Stomach smooth muscle (tissue), 2 donors: ENCODE results near the gene SAMMSON.

Experiments
- H3K27ac ChIP-seq: one replicate; pipeline ENCODE4 v1.7.0; 2013; ENCODE audit warnings: mild to moderate bottlenecking, low read length, inconsistent platforms
- H3K27me3 ChIP-seq, 2 donors: one replicate each; pipeline ENCODE4 v1.7.0; 2013; ENCODE audit warnings: low read length in 2 of 2; ENCODE audit not compliant: insufficient read depth in 2 of 2, control insufficient read depth in 1 of 2
- H3K36me3 ChIP-seq, 2 donors: one replicate each; pipeline ENCODE4 v1.7.0; 2013; ENCODE audit warnings: low read length in 2 of 2; ENCODE audit not compliant: control insufficient read depth in 2 of 2, insufficient read depth in 2 of 2
- H3K4me1 ChIP-seq: one replicate; pipeline ENCODE4 v1.7.0; 2013; ENCODE audit warnings: low read length; ENCODE audit not compliant: control insufficient read depth, insufficient read depth
- H3K4me3 ChIP-seq, 2 donors: one replicate each; pipeline ENCODE4 v1.7.0; 2013; ENCODE audit warnings: low read length in 2 of 2
- H3K9ac ChIP-seq, 2 donors: one replicate each; pipeline ENCODE4 v1.7.0; 2013; ENCODE audit warnings: low read length in 2 of 2, mild to moderate bottlenecking in 1 of 2
- H3K9me3 ChIP-seq, 2 donors: one replicate each; pipeline ENCODE4 v1.7.0; 2013; ENCODE audit warnings: low read length in 2 of 2; ENCODE audit not compliant: control insufficient read depth in 2 of 2
- donor health status: healthy.
- donor health status: Pancreatic carcinoma.

Gene SAMMSON

DNA sequence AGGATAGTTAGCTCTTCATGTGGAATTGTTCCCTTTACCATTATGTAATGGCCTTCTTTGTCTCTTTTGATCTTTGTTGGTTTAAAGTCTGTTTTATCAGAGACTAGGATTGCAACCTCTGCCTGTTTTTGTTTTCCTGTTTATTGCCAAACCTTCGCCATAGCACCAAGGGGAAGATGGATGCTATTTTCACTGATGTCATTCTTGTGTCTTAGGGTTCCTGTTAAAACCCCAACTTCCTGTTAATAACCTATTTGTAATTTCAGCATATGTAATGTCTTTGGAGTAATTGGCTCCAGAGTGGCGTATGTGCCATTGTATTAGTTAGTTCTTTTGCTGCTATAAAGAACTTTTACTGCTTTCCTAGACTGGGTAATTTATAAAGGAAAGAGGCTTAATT, 10.8 kb downstream of the SAMMSON start:
- no peak overlapping the region for H3K27ac ChIP-seq
- H3K36me3 ChIP-seq: no peaks in the 10 kb centered on the region
- H3K9ac ChIP-seq: no peak overlapping the region
- no peak overlapping the region for H3K4me3 ChIP-seq
- H3K9me3 ChIP-seq: no peaks in the 10 kb centered on the region
- no peaks in the 10 kb centered on the region for H3K27me3 ChIP-seq
- peaks cover 3% of the 10 kb centered on the region for H3K4me1 ChIP-seq

DNA sequence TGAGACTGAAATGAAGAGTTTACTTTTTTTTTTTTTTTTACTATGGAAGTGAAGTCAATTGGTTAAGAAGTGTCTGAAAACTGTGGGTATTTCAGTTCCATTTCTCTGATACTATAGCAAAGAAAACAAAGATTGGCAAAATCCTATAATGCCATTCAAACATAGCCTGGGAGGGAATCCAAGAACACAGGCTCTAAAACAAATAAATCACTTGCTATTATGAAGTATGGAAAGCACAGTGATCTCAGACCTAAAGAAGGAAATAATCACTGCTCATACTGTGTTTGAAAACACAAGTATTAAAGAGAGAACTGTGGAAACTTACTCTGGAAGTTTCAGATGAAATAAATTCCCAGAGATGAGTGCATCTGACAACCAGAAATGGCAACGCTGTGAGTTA, 12.0 kb downstream of the SAMMSON start:
- peaks cover 3% of the 10 kb centered on the region for H3K4me1 ChIP-seq
- H3K4me3 ChIP-seq: no peak overlapping the region
- no peak overlapping the region for H3K9ac ChIP-seq
- H3K36me3 ChIP-seq: no peaks in the 10 kb centered on the region
- H3K27ac ChIP-seq: no peak overlapping the region
- H3K9me3 ChIP-seq: no peaks in the 10 kb centered on the region
- H3K27me3 ChIP-seq: no peaks in the 10 kb centered on the region

DNA sequence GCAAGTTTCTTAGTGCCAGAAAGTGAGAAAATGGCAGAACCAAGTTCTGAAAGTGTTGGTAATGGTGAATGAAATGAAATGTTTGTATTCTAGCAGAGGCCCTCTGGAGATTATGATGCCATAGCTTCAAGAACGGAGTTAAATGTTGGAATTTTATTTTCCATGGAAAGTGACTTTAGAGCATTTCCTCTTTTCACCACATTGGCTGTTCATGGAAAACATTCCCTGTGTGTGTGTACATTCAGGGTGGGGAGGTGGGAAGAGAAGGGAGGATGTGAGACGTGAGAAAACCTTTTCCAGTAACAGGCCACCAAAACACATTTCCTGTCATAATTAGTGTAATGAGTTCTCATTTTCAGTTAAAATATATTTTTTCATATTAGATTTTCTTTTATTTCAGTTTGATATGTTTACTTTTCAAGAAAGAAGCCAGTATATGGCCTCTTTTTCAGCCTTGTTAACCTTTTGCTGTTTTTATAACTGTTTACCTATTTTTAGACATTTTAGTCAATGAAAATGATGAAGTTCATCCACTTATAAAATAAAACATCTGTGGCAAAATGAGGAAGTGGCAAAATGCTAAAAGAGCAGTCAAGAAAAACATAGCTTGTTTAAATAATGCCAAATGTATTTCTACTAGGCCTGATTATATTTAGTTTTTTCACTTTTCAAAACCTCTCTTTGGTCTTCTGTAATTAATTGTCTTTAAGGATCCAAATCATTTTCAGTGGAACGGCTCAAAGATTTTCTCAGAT, 21.6 kb downstream of the SAMMSON start:
- Histone ChIP-seq H3K27me3 (no peaks in the 10 kb centered on the region), H3K4me1 (no peaks in the 10 kb centered on the region), H3K9ac (no peak overlapping the region), H3K4me3 (no peak overlapping the region), H3K9me3 (no peaks in the 10 kb centered on the region), H3K27ac (no peak overlapping the region), H3K36me3 (no peaks in the 10 kb centered on the region)

DNA sequence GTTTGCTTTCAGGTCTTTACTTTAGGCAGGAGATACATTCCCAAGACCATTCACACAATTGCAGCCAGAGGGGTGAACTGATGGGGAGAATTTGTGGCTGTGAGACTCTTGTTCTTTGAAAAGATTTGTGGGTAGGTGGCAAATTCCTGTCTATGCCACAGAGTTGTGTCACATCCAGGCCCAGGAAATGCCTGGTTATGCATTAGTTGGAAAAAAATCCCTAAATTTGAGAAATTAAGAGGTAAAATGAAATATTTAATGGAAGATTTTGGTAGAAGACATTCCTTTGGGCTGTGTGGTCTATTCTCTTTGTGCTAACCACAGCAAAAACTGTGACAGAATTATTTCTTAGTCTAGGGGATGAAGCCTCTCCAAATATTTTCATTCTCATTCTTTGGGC, 28.8 kb downstream of the SAMMSON start:
- no peak overlapping the region for H3K27ac ChIP-seq
- no peaks in the 10 kb centered on the region for H3K4me1 ChIP-seq
- H3K4me3 ChIP-seq: no peak overlapping the region
- no peaks in the 10 kb centered on the region for H3K36me3 ChIP-seq
- H3K27me3 ChIP-seq: no peaks in the 10 kb centered on the region
- no peak overlapping the region for H3K9ac ChIP-seq
- H3K9me3 ChIP-seq: no peaks in the 10 kb centered on the region

DNA sequence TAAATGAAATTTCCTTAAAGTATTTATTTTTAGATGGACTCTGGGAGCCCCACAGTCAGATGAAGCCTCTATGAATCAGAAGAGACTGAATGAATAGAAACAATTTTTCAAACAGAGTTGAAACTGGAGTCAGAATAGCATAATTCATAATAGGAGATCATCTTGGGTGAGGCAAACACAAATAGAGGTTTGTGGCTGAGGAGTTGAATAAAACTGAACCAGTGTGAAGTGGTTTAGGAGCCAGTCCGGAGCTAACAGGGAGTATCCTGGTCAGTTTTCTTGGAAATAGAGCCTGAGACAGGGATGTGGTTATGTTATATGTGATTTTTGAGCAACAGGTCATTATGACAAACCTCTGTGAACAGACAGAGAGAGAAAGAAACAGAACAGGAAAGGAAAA, 39.2 kb downstream of the SAMMSON start:
- no peaks in the 10 kb centered on the region for H3K36me3 ChIP-seq
- H3K9ac ChIP-seq: no peak overlapping the region
- H3K4me1 ChIP-seq: no peaks in the 10 kb centered on the region
- no peak overlapping the region for H3K4me3 ChIP-seq
- H3K9me3 ChIP-seq: no peaks in the 10 kb centered on the region
- no peaks in the 10 kb centered on the region for H3K27me3 ChIP-seq
- no peak overlapping the region for H3K27ac ChIP-seq

DNA sequence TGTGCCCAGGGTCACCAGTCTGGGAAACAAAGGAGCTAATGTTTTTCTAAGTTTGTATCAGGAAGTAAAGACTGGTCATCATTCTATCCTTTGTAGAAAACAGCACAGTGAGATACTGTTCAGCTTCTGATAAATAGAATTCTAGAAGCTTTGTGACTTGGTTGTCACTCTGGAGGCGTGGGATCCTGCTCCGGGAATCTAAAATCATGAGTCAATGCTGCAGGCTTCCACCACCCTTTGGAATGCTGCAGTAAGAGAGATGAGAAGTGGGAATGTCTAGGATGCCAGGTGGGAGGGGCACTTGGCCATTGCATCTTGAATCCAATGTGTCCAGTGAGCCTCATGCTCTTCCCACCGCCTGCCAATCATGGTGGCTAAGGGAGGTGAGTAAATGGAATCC, 40.9 kb downstream of the SAMMSON start:
- H3K9me3 ChIP-seq: no peaks in the 10 kb centered on the region
- no peak overlapping the region for H3K9ac ChIP-seq
- no peak overlapping the region for H3K4me3 ChIP-seq
- H3K36me3 ChIP-seq: no peaks in the 10 kb centered on the region
- no peaks in the 10 kb centered on the region for H3K4me1 ChIP-seq
- H3K27ac ChIP-seq: no peak overlapping the region
- no peaks in the 10 kb centered on the region for H3K27me3 ChIP-seq

DNA sequence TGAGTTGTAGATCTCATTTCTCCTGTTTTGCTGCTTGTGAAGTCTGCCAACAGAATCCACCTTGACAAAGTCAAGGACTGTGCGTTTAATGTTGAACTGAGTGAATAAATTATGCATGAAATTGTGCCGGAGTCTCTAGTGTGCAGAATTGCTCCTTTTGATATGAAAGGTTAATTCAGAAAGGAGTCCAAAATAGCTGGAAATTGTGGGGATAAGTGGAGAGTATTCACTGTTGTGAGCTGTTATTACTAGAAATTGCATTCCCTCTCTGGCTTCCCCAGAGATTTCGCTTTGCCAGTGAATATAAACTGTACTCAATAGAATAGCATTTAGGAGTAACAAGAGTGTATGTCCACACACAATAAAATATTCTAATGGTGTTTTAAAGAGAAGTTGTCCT, 43.1 kb downstream of the SAMMSON start:
- Histone ChIP-seq H3K27ac (no peak overlapping the region), H3K4me3 (no peak overlapping the region), H3K9me3 (no peaks in the 10 kb centered on the region)

DNA sequence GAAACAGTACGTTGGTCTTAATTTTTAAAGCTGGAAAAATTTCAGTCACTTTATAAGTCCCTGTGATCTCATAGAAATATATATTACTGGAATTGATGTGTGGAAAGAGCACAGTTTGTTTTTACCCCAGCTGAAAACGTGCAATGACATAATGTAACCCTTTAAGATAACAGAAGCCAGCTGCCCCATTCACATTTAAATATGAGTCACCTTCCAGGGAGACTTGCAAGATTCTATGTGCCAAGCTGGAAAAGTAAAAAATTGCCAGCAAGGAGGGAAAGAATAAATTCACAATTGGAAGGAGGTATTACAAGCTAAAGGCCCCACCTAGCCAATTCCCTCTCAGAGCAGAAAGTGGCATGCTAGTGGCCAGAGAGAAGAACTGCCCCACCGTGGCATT, 50.2 kb downstream of the SAMMSON start:
- Histone ChIP-seq H3K36me3 (no peaks in the 10 kb centered on the region), H3K9ac (no peak overlapping the region), H3K4me1 (no peaks in the 10 kb centered on the region), H3K27me3 (no peaks in the 10 kb centered on the region), H3K4me3 (no peak overlapping the region), H3K27ac (no peak overlapping the region), H3K9me3 (no peaks in the 10 kb centered on the region)

More for the DNA sequence above, 43.1 kb downstream of the SAMMSON start:
- Histone ChIP-seq H3K36me3 (no peaks in the 10 kb centered on the region), H3K9ac (no peak overlapping the region), H3K27me3 (no peaks in the 10 kb centered on the region), H3K4me1 (no peaks in the 10 kb centered on the region)

DNA sequence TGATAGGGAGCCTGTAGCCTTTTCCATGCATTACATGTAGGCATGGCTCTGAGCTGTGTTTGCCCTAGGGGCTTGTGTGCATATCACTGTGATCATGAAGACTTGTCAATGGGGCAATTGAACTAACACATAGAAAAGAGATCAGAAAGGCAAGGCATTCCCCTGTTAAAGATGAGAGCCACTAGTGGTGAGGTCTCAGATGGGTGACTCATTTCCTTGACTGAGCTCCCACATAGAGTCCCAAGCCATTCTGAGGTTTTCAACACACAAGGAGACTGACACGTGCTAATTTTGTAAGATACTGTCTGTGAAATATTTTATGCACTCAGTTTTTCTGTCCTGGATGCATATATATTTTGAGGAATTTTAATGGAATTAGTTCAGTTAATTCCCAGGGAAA, 53.8 kb downstream of the SAMMSON start:
- Histone ChIP-seq H3K4me1 (no peaks in the 10 kb centered on the region), H3K36me3 (no peaks in the 10 kb centered on the region), H3K9me3 (no peaks in the 10 kb centered on the region)

DNA sequence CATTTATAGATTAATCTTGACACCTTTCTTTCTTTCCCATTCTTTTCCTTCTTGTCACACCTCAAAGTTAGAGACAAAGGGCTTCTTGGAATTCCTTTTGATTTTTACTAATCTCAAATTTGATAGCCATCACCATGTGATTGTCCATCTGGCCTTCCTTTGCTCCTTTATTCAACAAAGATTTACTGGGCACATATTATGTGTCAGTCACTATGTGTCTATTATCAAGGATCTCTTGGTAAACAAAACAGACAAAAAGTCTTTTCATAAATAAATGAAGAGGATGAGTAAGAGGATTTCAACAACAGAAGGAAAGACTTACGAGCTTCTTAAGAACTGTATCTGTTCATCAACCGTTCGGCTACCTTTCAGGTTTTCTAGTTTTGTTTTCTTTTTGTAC, 56.5 kb downstream of the SAMMSON start:
- H3K4me3 ChIP-seq: no peak overlapping the region
- H3K4me1 ChIP-seq: no peaks in the 10 kb centered on the region
- H3K27me3 ChIP-seq: no peaks in the 10 kb centered on the region
- H3K9ac ChIP-seq: no peak overlapping the region
- no peaks in the 10 kb centered on the region for H3K9me3 ChIP-seq
- no peak overlapping the region for H3K27ac ChIP-seq
- no peaks in the 10 kb centered on the region for H3K36me3 ChIP-seq

More for the DNA sequence above, 53.8 kb downstream of the SAMMSON start:
- no peaks in the 10 kb centered on the region for H3K27me3 ChIP-seq
- H3K9ac ChIP-seq: no peak overlapping the region
- H3K27ac ChIP-seq: no peak overlapping the region
- no peak overlapping the region for H3K4me3 ChIP-seq

DNA sequence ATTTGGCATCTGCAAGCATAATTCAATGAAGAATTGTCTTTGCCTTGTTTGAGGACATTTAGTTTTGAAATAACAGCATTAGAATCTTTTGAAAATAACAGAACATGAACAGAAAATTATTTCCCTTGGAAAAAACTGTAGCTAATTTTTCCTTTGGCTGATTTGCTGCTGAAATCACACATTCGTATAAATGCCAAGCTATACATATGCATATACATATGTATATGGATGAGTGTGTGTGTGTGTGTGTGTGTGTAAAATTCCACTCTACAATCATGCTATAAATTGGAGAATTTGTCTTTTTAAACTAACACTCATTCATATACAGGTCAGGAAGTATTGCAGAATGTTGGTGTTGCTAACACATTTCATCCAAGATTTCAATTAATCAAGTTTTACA, 57.9 kb downstream of the SAMMSON start:
- Histone ChIP-seq H3K36me3 (no peaks in the 10 kb centered on the region), H3K4me3 (no peak overlapping the region), H3K9me3 (no peaks in the 10 kb centered on the region), H3K27me3 (no peaks in the 10 kb centered on the region), H3K4me1 (no peaks in the 10 kb centered on the region), H3K9ac (no peak overlapping the region), H3K27ac (no peak overlapping the region)
